Inflammatory macrophage treated with lipopolysaccharide for 1 hour (primary cell): ENCODE results near the gene NCK2.

Experiments used
- DNase-seq, 2 donors: peaks; one replicate each; pipeline ENCODE4 v3.0.0-alpha.2; 2020 to 2022

The NCK2 gene

DNA sequence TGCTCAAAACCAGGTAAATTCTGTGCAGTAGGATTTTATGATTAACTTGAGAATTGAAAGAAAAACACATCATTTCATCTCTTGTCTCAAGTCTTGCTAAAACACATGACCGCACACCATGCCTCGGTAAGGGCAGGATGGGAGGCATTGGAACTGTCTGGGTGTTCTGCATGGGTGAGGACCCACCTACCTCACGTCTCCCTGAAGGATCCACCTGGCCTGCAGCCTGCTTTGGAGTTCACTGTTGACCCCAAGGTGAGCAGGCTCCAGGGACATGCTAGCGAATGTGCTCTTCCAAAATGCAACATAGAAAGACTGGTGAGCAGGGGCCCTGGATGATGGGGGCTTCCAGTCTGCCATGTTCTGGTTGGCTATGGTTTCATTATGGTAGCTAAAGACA is 131.5 kb downstream of the NCK2 start:
- DNase-seq, result no peak

- DNase-seq, result no peak
These were observed 133.2 kb downstream of the NCK2 start for GRCh38 chr2:105877945-105878344.

- no peak for DNase-seq
These were observed 134.5 kb downstream of the NCK2 start for GRCh38 chr2:105879106-105879802.

DNA sequence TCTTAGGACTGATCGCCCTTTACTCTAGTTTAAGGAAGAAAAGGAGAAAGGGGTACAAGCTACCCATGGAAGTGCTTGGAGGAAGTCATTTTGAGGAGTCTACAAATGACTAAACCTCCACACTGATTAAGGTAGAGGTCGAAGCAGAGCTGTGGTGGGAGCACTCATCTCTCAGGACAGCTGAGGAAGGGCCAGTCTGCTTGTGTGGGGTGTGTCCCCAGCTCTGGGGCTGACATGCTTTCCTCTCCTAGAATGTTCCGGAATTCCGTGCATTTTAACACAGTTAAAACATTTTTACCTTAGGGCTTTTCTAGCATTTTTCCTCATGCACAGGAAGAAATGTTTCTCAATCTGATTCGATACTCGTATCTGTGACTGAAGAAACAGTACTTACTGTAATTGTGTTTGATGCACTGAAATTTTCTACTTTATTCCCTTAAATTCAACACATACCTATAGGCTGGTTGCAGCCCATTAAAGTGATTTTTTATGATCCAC is 135.1 kb downstream of the NCK2 start:
- no peak for DNase-seq

GRCh38 chr2:105880637-105881036 is 135.9 kb downstream of the NCK2 start:
- DNase-seq, result no peak

DNA sequence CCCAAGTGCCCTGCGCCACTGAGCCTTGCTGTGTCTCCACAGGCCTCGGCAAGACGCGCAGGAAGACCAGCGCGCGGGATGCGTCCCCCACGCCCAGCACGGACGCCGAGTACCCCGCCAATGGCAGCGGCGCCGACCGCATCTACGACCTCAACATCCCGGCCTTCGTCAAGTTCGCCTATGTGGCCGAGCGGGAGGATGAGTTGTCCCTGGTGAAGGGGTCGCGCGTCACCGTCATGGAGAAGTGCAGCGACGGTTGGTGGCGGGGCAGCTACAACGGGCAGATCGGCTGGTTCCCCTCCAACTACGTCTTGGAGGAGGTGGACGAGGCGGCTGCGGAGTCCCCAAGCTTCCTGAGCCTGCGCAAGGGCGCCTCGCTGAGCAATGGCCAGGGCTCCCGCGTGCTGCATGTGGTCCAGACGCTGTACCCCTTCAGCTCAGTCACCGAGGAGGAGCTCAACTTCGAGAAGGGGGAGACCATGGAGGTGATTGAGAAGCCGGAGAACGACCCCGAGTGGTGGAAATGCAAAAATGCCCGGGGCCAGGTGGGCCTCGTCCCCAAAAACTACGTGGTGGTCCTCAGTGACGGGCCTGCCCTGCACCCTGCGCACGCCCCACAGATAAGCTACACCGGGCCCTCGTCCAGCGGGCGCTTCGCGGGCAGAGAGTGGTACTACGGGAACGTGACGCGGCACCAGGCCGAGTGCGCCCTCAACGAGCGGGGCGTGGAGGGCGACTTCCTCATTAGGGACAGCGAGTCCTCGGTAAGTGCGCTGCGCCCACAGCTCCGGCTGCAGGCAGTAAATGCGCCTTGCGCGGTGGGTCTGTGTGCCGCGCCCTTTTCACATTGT is 136.8 kb downstream of the NCK2 start:
- DNase-seq, result no peak

GRCh38 chr2:105882341-105882740 is 137.6 kb downstream of the NCK2 start:
- DNase-seq, result no peak

GRCh38 chr2:105882920-105883435 is 138.3 kb downstream of the NCK2 start:
- no peak for DNase-seq

- no peak for DNase-seq
These were observed 139.4 kb downstream of the NCK2 start for GRCh38 chr2:105883911-105884694.

- no peak for DNase-seq
These were observed 140.7 kb downstream of the NCK2 start for GRCh38 chr2:105885456-105885855.

- no peak for DNase-seq
These were observed 141.3 kb downstream of the NCK2 start for GRCh38 chr2:105886029-105886454.

- no peak for DNase-seq
These were observed 142.0 kb downstream of the NCK2 start for GRCh38 chr2:105886687-105887086.

DNA sequence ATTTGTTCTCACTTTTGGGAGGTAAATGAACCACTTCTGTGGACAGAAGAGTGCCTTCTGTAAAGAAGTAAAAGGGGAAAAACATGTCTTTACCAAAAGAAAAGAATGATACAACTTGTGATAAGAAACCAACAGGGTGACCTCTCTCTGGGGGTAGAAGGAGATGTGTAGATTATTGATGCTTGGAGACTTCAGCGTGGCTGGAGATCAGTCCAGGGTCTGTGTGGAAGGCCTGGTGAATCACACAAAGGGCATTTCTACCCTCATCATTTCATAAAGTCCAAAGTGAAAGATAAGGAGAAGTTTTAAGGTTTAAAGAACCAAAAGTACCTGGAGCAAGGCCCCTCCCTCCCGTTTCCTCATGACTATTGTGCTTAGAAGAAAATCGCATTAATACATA is 142.5 kb downstream of the NCK2 start:
- DNase-seq, result no peak

DNA sequence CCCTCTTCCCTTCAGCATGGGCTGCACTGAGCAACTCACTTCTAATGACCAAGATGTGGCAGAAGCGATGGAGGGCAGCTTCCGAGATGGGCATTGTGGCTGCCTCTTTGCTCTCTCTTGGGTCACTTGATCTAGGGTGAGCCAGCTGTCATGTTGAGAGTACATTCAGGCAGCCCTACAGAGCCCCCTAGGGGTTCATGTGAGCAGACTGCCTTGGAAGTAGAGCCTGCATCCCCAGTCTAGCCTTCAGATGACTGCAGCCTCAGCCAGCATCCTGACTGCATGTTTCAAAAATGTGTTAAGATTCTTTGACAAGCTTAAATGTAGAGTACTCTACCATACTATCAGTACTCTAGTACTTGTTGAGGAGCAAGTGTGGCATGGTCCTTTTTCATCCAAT is 143.9 kb downstream of the NCK2 start:
- DNase-seq, result peak; percentile 26 to 52

DNA sequence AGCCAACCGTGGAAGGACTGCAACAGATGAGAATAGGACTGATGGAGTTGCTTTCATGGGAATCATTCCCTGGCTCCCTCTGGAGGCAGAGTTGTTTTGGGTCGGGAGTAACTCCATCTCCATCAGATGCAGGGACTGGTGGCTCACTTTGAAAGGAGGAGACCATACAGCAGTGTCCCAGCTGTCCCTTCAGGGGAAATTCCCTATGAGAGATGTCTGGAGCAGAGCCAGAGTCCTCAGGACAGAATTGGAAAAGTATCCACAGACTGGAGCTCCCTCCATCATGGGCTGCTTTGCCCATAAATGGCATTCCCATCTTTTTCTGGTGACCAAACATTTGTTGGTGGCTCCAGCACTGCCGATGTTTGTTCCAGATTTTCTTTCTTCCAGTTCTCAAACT is 144.3 kb downstream of the NCK2 start:
- no peak for DNase-seq

DNA sequence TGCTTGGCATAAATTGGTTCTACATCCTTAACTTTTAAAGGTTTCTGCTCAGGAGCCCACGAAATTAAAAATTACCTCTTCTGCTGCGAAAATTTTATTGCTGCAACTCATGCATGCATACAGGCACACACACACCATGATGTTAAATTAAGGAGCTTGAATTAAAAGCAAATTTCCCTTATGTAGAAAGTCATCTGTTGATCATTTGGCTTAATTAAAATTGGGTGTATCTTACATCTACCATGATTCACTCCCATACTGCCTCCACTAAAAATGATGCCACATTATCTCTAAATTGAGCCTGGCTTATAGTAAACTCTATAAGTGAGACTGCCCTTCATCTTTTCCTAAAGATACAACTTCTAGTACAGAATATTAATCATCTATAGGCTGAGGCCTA is 145.4 kb downstream of the NCK2 start:
- DNase-seq, result no peak

GRCh38 chr2:105890856-105891255 is 146.1 kb downstream of the NCK2 start:
- DNase-seq, result no peak

DNA sequence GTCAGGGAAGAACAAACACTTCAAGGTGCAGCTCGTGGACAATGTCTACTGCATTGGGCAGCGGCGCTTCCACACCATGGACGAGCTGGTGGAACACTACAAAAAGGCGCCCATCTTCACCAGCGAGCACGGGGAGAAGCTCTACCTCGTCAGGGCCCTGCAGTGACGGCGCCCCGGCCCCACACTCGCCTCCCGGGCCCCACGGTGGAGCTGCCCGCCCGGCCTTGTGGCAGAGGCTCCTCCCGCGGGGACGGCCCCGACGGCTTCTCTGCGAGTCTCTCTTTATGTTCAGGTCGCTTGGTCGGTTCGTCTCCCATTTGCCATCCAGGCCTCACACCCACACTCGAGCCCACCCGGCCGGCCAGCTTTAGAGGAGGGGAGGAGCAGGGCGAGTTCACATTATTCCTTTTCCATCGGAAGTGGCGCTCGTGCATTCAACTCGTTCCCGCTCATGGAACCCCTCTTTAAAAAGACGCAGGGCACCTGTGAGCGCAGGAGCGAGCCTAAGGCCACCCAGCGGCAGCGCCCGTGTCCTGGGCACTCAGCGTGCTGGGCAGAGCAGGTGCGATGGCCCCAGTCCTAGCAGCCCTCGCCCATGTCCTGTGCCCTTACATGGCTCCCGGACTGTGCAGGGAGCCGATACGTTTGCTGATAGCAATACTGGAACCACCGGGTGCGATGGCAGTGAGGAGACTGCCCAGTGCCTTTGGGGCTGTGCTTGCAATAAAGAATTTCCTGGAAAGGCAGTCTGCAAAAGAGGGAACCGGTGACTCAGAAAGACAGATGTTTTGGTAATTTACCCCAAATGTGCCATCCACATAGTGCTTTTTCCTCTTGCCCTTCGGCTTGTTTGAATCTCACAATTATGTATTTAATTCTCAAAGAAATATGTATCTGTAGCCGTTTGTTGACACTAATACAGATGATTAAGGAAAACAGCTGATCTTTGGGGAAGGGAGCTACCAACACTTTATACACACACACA is 148.6 kb downstream of the NCK2 start:
- DNase-seq, result no peak

GRCh38 chr2:105894327-105894944 is 149.7 kb downstream of the NCK2 start:
- DNase-seq, result no peak

DNA sequence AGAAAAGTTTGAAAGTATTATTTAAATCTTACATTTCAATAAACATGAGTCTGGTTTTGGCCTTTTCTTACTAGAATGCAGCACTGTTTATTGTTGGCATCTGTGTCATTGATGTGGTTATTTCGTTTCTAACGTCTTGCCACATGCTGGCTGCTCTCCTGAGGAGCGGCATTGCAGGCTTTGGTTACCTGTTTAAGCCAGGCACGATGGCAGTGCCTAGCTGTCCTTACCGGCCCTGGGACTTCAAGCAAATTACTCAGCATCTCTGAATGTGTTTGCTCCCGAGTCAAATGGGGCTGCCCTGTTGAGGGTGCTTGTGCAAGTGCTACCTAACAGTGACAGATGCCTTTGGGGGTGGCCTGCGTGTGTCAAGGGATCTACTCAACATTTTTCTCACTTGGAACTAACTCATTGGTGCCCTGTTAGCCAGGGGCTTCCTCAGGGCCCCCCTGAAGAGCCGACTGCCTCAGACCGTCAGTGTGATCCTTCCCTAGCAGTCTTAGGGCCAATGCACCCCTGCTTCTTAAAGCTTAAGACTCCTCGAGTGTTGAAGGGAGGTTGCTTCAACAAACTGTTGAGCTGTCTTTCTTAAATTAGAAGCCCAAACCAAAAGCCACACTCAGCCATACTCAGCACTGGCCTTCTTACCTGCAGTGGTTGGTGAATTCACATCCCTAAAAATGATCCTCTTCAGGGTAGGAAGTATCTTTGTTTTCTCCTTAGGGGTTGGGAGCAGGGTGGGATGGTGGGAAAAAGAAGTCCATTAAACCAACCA is 151.5 kb downstream of the NCK2 start:
- no peak for DNase-seq

GRCh38 chr2:105896765-105897163 is 152.1 kb downstream of the NCK2 start:
- DNase-seq, result no peak
